Endothelial cell of hepatic sinusoid (primary cell): ENCODE measurements around the gene GTSE1.

Experiments
- in situ Hi-C: cut with HindIII; loops from 2 replicates; pipeline ENCODE4 v1.10.0; 2017; ENCODE audit warnings: low sequenced_read_pairs

Gene GTSE1

DNA sequence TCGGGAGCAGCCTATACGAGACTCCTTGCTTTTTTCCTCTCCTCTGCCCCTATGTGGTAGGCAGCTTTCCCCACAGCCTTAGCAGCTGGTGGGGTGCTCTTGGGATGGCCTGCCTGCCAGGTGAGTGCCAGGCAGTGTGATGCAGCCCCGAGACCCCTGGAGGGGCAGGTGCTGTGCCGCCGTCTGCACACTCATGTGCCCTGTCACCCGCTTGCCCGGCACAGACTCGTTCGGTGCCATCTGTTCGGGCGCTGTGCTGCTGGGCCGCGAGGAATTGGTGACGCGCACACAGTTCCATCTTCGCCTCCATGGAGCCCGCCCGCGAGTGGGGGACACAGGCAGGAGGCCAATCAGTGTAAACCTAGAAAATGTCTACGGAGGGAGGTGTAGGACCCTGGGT is 54.0 kb downstream of the GTSE1 start:
- in situ Hi-C loops, result no loop called here

DNA sequence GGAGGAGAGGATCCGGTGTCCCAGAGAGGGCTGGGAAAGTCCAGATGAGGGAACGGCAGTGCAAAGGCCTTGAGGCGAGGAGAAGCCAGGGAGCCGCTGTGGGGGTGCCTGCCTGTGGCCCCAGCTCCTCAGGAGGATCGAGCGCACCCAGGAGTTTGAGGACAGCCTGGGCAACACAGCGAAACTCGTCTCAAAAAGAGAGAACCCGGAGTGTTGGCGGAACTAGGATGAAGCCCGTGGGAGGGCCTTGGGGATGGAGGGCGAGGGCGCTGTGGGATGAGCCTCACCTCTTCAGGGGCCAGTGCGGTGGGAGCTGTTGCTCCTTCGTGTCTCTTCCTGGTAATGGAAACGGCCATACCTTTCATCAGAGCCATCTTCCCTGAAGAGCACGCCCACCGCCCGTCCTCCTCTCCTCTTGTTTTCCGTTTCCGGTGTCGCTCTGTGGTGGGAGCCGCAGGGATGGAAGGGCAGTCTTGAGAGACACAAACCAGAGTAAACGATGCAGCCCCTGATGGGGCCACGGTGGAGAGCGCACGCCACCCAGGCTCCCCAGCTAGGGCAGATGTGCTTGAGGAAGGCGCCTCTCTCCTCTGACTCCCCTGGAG is 54.6 kb downstream of the GTSE1 start:
- in situ Hi-C loops, result no loop called here

DNA sequence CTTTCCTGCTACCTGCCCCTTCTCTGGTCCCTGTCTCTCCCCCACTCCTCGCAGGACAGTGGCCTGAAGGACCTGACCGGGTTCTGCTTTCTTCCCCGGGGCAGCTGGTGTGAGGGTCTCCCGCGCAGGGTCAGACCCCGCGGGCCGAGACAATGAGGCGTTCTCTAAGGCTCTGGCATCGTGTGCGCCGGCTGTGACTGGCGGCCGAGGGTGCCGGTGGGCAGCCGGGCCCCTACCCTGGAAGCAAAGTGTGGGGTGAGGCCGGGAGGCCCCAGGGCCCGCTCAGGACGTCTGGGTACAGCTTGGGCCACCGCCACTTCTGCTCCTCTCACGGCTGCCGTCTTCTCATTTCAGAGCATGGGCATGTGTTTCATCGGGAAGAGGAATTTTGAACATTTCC is 55.1 kb downstream of the GTSE1 start:
- in situ Hi-C loops, result no loop called here

DNA sequence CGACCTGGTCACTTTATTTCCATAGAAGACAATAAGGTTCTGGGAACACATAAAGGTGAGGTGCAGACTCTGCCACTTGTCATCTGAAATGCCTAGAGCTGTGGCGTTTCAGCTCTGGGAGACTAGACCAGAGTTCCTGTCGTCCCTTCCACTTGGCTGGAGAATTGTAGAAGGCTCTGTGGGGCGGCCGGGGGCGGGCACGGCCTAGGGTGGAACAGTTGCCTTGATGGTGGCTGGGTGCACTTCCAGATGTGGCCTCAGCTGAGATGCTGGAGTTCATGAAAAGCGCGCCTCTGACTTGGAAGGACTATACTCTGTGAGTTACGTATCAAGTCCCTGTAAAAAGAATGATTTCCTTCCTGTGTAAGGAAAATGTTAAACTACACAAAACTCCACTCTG is 55.6 kb downstream of the GTSE1 start:
- in situ Hi-C loops, result no loop called here

DNA sequence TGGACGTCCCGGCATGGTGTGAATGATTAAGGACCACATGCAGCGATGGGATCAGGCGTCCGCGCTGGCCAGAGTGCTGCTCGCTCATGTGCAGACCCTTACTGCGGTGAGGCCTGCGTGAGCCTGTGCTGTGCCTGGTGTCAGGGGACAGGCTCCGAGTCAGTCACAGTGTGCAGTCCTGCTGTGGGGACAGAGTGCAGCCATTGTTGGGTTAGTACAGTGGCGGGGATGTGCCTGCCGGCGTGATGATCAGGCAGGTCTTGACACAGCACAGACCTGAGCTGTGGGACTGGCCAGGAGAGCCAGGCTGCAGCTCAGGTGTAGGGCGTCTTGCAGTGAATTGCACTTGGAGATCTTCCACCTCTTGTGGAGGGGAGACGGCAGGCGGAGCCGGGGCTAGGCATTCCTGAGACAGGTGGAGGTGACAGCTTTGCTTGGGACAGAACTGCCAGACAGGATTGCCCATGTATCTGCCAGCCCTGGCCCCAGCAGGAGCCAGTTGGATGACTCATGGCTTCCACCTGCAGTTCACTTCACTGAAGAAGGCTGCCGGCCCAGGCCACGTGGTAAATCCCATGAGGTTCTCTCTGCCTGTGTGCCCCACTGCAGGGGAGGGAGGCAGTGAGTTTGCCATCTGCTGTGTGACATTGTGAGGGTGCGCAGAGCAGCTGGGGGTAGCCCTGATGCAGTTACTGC is 56.2 kb downstream of the GTSE1 start:
- in situ Hi-C loops, result no loop called here

DNA sequence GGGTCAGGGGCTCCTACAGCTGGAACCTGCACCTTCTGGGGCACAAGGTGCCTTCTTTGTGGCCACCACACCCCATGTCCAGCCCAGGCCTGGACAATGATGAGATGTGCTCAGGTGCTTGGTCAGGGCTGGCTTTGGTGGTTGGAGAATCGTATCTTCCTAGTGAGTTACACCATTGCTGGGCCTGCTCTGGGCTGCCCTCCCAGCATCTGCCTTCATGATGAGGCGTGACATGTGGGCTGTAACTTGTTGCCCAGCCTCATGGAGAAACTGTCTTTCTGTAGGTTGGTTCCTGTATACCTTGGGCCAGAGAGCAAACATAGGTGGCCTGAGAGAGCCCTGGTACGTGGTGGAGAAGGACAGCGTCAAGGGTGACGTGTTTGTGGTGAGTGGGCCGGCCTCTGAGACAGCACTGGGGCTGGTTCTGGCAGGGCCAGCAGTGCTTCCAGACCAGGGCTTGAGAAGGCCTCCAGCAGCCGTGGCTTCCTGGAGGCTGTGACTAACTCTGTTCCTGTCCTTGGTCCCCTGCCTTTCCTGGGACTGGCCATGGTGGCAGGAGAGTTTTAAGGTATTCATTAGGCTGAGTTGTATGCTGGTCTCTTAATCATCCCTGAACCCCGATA is 56.9 kb downstream of the GTSE1 start:
- in situ Hi-C loops, result no loop called here

DNA sequence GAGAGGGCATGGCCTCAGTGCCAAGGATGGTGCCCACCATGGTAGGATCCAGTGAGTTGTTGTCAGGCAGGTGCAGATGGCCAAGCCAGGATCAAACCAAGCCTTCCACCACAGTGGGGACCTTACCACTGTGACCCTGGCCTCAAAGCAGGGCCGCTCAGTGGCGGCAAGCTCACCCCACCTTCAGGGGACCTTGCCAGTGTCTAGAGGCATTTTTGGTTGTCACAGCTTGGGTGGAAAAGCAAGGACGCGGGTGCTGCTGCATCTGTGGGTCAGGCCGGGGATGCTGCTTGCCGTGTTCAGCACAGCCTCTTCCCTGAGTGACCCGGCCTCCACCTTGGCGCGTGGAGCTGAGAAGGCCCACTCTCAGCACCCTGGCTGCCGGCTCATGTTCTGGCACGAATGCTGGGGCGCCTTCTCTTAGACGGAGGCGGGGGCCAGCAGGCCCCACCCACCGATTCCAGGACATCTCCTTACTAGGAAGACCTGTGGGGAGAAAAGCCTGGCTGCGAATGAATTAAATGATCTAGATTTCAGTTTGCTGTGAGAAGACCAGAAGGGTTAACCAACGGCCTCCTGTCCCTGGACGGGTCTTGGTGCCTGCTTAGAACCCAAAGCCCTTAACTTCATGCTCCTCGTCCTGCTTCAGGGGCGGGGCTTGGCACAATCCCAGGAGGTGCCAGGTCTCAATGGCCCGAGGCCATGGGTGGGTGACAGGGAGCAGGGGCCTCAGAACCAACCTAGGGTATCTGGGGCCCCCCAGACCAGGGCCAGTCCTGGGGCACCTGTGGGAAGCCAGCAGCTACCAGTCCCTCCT is 57.7 kb downstream of the GTSE1 start:
- in situ Hi-C loops, result no loop called here

DNA sequence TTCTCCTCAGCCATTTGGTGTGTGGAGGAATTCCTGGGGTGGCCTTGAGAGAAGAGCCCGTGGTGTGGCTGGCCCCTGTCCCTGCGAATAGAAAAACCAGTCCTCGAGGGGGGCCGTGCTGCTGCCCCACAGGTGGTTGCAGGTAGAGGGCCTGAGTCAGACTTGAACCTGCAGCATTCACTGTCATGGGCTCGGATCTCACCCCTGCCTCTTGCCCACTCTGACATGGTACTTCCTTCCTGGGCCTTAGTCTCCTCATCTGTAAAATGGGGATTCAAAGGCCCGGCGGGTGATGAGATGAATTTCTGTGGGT is 58.3 kb downstream of the GTSE1 start:
- in situ Hi-C loops, result no loop called here

DNA sequence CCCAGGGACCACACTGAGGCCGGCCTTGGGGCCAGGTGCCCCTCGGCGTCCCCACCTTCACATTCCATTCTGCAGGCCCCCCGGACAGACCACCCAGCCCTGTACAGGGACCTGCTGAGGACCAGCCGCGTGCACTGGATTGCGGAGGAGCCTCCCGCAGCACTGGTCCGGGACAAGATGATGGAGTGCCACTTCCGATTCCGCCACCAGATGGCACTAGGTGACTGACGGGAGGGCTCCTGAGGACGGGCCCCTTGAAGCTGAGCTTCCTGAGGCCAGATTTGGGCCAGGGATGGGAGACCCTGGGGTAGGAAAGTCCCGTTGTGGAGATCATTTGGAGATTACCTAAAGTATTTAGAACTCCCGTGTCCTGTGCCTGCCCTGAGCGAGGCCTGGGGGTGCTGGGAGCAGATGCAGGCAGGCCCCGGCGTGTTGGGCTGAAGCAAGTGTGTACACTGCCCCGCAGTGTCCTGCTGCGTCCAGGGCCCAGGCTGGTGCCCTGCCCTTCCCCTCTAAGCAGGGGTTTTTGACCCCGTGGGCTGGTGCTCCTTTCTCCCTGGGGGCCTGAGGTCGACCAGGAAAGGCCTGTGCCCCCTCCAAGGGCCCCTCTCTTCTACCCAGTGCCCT is 58.8 kb downstream of the GTSE1 start:
- in situ Hi-C loops, result no loop called here

DNA sequence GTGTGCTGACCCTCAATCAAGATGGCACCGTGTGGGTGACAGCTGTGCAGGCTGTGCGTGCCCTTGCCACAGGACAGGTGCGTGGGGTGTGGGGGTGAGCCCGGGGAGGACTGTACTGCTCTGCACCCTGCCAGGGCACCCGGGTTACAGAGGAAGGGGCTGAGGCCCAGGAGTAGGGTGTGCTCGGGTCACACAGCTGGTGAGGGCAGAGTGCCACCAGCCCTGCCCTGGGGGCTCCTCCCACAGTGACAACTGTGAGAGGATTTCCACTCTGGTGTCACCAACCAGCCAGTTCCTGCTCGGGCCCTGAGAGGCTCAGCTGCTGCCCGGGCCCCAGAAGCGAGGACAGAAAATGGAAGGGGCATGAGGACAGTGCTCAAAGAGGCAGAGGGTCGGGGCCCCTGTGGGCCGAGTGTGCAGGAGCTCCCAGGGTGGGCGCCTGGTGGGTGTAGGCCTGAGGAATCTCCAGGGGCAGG is 59.4 kb downstream of the GTSE1 start:
- in situ Hi-C loops, result no loop called here

DNA sequence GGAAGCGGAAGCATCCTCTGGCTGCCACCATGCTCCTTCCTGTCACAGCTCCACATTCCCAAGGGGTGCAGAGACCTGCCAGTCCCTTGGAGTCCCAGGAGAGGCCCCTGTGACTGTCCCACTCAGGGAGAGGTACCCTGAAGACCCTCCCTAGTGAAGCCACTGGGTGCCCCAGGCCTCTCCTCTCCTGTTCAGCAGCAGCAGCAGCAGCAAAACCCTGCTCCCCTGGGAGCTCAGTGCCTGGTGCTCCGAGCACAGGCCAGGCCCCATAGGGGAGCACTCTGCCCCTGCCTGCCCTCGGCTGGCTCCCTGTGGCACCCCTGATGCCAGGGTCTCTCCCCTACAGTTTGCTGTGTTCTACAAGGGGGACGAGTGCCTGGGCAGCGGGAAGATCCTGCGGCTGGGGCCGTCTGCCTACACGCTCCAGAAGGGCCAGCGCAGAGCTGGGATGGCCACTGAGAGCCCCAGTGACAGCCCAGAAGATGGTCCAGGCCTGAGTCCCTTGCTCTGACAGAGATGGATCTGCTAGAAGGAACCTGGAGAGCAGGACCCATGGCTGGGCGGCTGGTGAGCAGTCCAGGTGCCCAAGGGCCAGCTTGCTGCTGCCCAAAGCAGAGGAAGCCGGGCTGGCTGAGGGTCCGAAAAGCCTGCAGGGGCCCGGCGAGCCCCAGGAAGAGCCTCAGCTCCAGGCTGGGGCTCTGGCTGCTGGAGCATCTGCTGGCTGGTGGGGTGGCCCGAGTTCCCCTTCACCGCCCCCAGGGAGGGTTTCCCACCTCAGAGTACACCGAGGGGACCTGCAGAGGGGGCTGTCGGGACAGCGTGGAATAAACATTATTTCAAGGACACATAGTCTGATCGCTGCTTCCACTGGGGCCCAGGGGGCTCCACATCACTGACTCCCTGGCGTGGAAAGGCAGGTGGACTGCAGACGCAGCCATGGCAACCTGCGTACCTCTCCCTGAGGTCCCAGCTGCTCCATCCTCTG is 60.1 kb downstream of the GTSE1 start:
- in situ Hi-C loops, result no loop called here

DNA sequence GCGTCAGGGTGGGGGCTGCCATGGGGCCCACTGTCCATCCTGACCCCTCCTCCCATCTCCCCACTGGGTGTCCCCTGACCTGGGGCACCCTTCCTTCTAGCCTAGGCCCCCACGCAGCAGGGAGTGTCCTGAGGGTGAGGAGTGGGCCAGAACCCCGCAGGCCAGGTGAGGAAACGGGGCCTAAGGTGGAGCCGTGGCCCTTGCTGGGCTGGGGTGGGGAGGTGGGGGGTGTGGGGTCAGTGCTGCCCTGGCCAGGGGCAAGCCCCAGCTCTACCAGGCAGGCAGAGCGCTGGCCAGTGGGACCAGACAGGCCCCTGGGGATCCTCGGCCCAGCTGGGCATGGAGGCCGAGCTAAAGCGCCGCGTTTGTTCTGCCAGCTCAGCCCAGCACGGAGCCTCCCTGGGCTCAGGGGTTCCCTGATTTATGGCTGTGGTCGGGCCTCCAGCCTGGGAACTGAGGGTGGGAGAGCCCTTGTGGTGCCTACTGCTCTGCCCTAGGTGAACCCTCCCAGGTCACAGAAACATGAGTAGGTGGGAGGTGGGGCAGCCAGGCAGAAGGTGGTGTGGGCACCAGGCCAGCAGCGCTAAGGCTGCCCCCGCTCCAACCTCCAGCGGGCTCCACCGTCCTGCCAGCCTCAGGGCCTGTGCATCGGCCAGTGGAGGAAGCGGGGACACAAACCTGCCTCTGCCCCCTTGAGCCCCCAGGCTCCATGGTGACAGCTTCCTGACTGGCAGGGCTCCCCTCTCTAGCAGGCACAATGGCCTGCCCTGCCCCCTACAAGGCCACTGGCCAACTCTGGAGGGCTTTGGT is 61.2 kb downstream of the GTSE1 start:
- in situ Hi-C loops, result no loop called here

DNA sequence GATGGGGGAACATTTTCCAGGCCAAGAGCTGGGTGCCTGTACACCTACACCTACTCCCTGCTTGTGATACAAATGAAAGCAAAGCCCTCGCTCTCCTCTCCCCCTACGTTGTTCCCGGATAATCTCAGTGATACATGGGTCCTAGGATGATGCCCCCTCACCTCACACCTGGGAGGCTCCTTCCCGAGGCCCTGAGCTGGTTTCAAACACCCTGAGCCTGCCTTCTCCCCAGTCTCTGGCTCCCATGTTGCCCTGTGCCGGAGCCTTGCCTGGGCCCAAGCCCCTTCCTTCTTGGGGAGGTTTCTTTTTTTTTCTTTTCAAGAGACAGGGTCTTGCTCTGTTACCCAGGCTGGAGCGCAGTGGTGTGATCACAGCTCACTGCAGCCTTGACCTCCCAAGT is 62.1 kb downstream of the GTSE1 start:
- in situ Hi-C loops, result no loop called here

DNA sequence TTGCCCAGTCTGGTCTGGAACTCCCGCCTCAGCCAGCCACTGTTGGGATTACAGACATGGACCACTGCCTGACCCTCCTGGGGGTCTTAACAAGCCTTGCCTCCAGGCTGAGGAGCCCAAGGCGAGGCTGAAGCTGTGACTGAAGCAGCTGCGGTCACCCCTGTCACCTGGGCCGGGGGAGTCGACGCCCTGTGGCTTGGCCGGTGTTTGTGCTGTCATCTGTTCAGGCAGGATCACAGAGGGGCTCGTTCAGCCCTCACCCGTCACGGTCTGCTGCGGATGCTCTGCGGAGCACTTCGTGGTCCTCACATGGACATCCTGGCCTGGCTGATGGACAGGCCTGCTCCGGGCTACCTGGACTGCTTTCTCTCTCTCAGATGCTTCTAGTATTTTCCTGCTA is 62.7 kb downstream of the GTSE1 start:
- in situ Hi-C loops, result no loop called here

DNA sequence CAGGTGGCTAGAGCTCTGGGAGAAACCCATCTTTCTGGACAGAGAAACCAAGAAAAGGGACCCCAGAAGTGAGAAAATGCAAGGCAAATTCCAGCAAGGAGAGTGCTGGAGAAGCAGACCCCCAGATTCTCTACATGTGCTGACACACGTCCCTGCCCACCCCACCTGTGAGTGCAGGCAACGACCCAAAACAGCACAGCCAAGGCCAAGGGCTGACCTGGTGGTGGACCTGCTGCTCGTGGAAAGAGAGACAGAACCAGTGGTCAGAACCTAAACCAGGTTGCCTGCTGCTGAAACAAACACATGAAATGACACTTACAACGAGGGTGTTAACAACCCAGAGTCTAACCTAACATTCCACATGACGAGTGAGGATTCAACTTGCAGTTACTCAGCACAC is 63.4 kb downstream of the GTSE1 start:
- in situ Hi-C loops, result no loop called here

DNA sequence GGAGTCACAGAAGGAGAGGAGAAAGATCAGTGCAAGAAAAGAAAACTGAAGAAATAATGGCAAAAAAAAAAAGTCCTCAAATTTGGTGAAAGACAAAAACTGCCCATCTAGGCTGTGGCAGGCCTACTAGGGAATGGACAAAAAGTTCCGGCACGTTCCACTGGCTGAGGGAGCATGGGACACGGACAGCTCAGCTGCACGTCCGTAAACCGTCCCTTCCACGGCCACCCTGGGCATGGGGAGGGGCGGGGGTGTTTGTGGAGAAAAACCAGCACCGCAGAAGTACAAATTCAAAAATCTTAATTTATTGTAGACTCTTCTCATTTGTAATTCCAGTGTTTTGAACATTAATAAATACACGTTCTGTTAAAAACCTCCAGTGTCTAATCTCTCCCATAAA is 64.2 kb downstream of the GTSE1 start:
- in situ Hi-C loops, result no loop called here

DNA sequence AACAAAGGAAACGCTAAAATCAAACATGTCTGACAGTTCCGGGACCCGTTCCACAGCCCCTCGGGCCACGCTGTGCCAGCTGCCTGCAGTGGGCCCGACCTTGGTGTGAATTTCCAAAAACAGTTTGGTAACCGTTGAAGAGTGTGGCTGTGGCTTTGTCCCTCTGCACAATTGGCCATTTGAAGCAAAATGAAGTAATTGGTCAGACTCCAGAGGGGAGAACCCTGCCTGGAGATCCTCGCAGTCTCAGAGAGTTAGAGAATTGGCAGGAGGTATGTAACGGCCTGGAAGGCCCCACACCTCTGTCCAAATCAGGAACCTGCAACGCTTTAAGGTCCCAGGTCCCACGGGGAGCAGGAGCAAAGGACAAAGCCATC is 65.1 kb downstream of the GTSE1 start:
- in situ Hi-C loops, result no loop called here

DNA sequence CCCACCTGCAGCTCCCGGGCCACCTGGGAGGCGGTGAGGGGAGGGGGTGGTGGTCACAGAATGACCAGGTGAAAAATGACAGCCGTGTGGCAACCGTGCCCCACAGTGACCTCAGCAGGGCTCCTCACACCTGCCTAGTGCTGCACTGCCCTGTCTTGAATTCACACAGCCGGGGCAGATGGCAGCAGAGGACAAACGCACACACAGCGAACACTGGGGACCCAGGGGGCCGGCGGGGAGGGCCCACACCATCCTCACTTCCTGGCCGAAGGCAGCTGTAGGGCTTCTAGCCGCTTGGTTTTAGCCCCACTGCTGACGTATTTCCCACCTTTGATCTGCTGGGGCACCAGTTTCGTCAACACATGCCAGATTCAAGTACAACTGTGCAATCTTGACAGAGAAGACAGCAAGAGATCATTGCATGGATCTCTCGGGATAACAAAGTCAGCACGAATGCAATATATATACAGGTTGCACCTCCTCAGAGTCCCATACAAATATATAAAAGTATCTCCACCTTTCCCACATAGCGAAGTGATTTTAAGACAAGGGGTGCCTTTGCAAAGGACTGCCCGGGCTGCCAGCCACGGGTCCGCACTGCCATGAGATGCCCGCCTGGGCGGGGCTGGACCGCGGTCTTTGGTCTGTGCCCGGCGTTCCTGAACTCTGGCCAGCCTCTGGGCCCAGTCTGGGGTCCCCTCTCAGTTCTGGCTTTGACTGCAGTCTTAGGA is 65.7 kb downstream of the GTSE1 start:
- in situ Hi-C loops, result no loop called here
